ENCODE measurements around the gene ARPC1B.
"Not testable (repeated sequence)": the region's sequence is repeated elsewhere in the genome, so short reads cannot be mapped to it uniquely, and the experiment has no call there.

ARPC1B gene

GRCh38 chr7:99383791-99384370 is 9.4 kb downstream of the ARPC1B start:
- TF ChIP-seq, protein P1, sequence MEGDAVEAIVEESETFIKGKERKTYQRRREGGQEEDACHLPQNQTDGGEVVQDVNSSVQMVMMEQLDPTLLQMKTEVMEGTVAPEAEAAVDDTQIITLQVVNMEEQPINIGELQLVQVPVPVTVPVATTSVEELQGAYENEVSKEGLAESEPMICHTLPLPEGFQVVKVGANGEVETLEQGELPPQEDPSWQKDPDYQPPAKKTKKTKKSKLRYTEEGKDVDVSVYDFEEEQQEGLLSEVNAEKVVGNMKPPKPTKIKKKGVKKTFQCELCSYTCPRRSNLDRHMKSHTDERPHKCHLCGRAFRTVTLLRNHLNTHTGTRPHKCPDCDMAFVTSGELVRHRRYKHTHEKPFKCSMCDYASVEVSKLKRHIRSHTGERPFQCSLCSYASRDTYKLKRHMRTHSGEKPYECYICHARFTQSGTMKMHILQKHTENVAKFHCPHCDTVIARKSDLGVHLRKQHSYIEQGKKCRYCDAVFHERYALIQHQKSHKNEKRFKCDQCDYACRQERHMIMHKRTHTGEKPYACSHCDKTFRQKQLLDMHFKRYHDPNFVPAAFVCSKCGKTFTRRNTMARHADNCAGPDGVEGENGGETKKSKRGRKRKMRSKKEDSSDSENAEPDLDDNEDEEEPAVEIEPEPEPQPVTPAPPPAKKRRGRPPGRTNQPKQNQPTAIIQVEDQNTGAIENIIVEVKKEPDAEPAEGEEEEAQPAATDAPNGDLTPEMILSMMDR (IDR thresholded peaks at IDR 0.05): no peak
- Histone ChIP-seq H3K36me3 (peaks cover 23 to 41% (median 28%) of the 10 kb centered on the region in 3 donors), H3K27ac (no peak overlapping the region)

GRCh38 chr7:99384523-99384922 is 10.0 kb downstream of the ARPC1B start:
- Histone ChIP-seq H3K27me3 (no peaks in the 10 kb centered on the region), H3K36me3 (peaks cover 25 to 48% (median 35%) of the 10 kb centered on the region in 3 donors), H3K4me1 (peaks cover 0 to 24% (median 21%) of the 10 kb centered on the region in 4 donors), H3K9me3 (no peaks in the 10 kb centered on the region), H3K27ac (no peak overlapping the region), H3K4me3 (no peak overlapping the region)
- TF ChIP-seq, protein P1 (IDR thresholded peaks at IDR 0.05): no peak
- no peak for DNase-seq
- intact Hi-C loops (cut with DNase I; ENCODE audit: low total_unique reads): no loop called here

More at GRCh38 chr7:99383791-99384370, 9.4 kb downstream of the ARPC1B start:
- no peaks in the 10 kb centered on the region for H3K27me3 ChIP-seq
- intact Hi-C loops (cut with DNase I; ENCODE audit: low total_unique reads): no loop called here
- DNase-seq: no peak
- H3K4me1 ChIP-seq: peaks cover 0 to 30% (median 27%) of the 10 kb centered on the region in 4 donors
- no peak overlapping the region for H3K4me3 ChIP-seq
- H3K9me3 ChIP-seq: no peaks in the 10 kb centered on the region

DNA sequence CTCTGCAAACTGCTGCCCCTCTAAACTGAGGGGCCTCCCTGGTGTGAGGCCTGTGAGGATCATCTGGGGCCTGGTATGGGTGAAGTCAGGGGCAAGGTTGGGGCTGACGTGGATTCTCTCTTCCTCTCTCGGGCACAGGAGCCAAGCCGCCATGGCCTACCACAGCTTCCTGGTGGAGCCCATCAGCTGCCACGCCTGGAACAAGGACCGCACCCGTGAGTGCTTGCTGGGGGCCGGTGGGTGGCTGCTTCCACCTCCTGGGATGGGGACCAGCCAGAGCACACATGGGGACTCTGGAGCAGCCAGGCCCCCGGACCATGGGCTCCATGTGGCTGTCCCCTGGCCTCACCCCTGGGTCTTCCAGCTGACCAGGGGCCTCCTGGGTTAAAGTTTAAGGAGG is 11.0 kb downstream of the ARPC1B start:
- TF ChIP-seq, protein P1 (IDR thresholded peaks at IDR 0.05): no peak
- Histone ChIP-seq H3K27ac (no peak overlapping the region), H3K36me3 (peaks cover 29 to 58% (median 43%) of the 10 kb centered on the region in 3 donors), H3K9me3 (no peaks in the 10 kb centered on the region), H3K27me3 (no peaks in the 10 kb centered on the region), H3K4me1 (peaks cover 0 to 14% (median 11%) of the 10 kb centered on the region in 4 donors), H3K4me3 (no peak overlapping the region)
- no peak for DNase-seq
- intact Hi-C loops (cut with DNase I; ENCODE audit: low total_unique reads): no loop called here

GRCh38 chr7:99386584-99387238 is 12.2 kb downstream of the ARPC1B start:
- Histone ChIP-seq H3K27me3 (no peaks in the 10 kb centered on the region), H3K9me3 (no peaks in the 10 kb centered on the region), H3K27ac (no peak overlapping the region), H3K4me3 (no peak overlapping the region), H3K36me3 (peaks cover 35 to 67% (median 54%) of the 10 kb centered on the region in 3 donors), H3K4me1 (peaks cover 0 to 2% (median under 1%) of the 10 kb centered on the region in 4 donors)
- intact Hi-C loops (cut with DNase I; ENCODE audit: low total_unique reads): no loop called here
- TF ChIP-seq, protein P1 (IDR thresholded peaks at IDR 0.05): peak in 1 of 2 experiments; percentile 8
- no peak for DNase-seq

- peaks cover 35 to 67% (median 54%) of the 10 kb centered on the region in 3 donors for H3K36me3 ChIP-seq
- not testable (repeated sequence) for H3K4me1 ChIP-seq, DNase-seq
These were observed 12.7 kb downstream of the ARPC1B start for GRCh38 chr7:99387239-99387635.

GRCh38 chr7:99387912-99388311 is 13.4 kb downstream of the ARPC1B start:
- intact Hi-C loops (cut with DNase I; ENCODE audit: low total_unique reads): no loop called here
- no peak for DNase-seq
- Histone ChIP-seq H3K36me3 (peaks cover 35 to 67% (median 54%) of the 10 kb centered on the region in 3 donors), H3K4me1 (peaks cover 0 to 9% (median 8%) of the 10 kb centered on the region in 4 donors), H3K4me3 (no peak overlapping the region), H3K27ac (no peak overlapping the region), H3K9me3 (no peaks in the 10 kb centered on the region), H3K27me3 (no peaks in the 10 kb centered on the region)
- TF ChIP-seq, protein P1 (IDR thresholded peaks at IDR 0.05): no peak

More at GRCh38 chr7:99387239-99387635, 12.7 kb downstream of the ARPC1B start:
- intact Hi-C loops (cut with DNase I; ENCODE audit: low total_unique reads); H3K27ac ChIP-seq; H3K27me3 ChIP-seq; H3K9me3 ChIP-seq; H3K4me3 ChIP-seq: not testable (repeated sequence)
